Activated CD8-positive, alpha-beta T cell treated with anti-CD3 and anti-CD28 coated beads for 36 hours (primary cell): Measurements from ENCODE around the gene HNRNPLL. TPM values are rescaled to one million over a fixed set of nuclear protein-coding genes. Genes with fewer than 3 reads are reported as not detected.
A peak's percentile ranks its signal among the peaks of the same experiment; 100 is the strongest.

Experiments used
- ATAC-seq: fragments of 200-7000 bp; cut with Tn5 transposase; one replicate; pipeline ENCODE4 v1.10.0; 2021; ENCODE audit warnings: mild to moderate bottlenecking, moderate library complexity
- CTCF ChIA-PET: fragments of 350-600 bp; sonication (Branson Sonifier 250); formaldehyde crosslinking; loops from one replicate; lab custom pipeline; 2021; ENCODE audit warnings: antibody characterized with exemption; lab: Charles Lee
- POLR2A ChIA-PET: fragments of 350-600 bp; sonication (Branson Sonifier 250); formaldehyde crosslinking; loops from one replicate; lab custom pipeline; 2021; ENCODE audit warnings: antibody characterized with exemption; lab: Charles Lee
- DNase-seq: peaks from one replicate; pipeline ENCODE4 v3.0.0-alpha.2; 2020
- H3K27ac Mint-ChIP-seq: one replicate; pipeline ENCODE4 v1.8.0; 2021; ENCODE audit warnings: mild to moderate bottlenecking, mixed read lengths
- H3K27me3 Mint-ChIP-seq: one replicate; pipeline ENCODE4 v1.8.0; 2021; ENCODE audit warnings: mixed read lengths
- H3K36me3 Mint-ChIP-seq: one replicate; pipeline ENCODE4 v1.8.0; 2021; ENCODE audit warnings: low read depth, mixed read lengths
- H3K4me1 Mint-ChIP-seq: one replicate; pipeline ENCODE4 v1.8.0; 2021; ENCODE audit warnings: low read depth, mixed read lengths
- H3K4me3 Mint-ChIP-seq: one replicate; pipeline ENCODE4 v1.8.0; 2021; ENCODE audit warnings: mild to moderate bottlenecking, moderate library complexity, mixed read lengths
- H3K9me3 Mint-ChIP-seq: one replicate; pipeline ENCODE4 v1.8.0; 2021; ENCODE audit warnings: mixed read lengths
- CTCF ChIP-seq: fragments of 200-600 bp; IDR thresholded peaks from one replicate; pipeline ENCODE4 v1.8.0; 2022; ENCODE audit warnings: antibody characterized with exemption, mild to moderate bottlenecking
- intact Hi-C: fragments of 100-400 bp; cut with micrococcal nuclease; formaldehyde crosslinking; loops from one replicate; pipeline ENCODE4 v1.10.0; 2022
- total RNA-seq, 2 experiments: library from RNA; stranded (reverse); gene quantifications; one replicate each; pipeline ENCODE4 v1.2.3, GENCODE V29; 2021

HNRNPLL gene
- total RNA-seq, 2 experiments from 2014 or later = 54.9 to 55.3 TPM

DNA sequence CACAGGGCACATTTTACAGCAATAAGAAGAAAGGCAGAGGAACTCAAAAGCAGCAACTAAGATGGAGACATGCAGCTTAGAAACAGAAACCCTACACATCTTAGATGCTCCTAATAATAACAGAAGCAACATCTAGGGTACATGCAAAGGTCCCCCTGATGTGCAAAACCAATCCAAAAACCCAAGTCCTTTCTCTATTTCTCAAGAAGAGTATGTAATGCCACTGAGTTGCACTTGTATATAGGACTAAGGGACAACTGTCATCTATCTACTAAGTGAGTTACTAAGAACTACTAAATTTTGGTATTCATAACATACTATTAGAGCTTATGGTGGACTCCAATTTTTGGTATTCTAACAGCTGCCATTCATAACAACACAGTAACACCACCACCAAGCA is 28.4 kb downstream of the HNRNPLL start:
- no peak overlapping the region for H3K4me3 Mint-ChIP-seq
- H3K4me1 Mint-ChIP-seq = peaks cover 24% of the 10 kb centered on the region
- no peaks in the 10 kb centered on the region for H3K27me3 Mint-ChIP-seq
- intact Hi-C loops = no loop called here
- no peaks in the 10 kb centered on the region for H3K9me3 Mint-ChIP-seq
- H3K27ac Mint-ChIP-seq = peak overlapping the region; percentile 12
- ATAC-seq = no peak
- TF ChIP-seq CTCF = no peak
- peaks cover 26% of the 10 kb centered on the region for H3K36me3 Mint-ChIP-seq
- no peak for DNase-seq
- ChIA-PET POLR2A (interaction anchor here (2.9 kb wide), 1 partner anchor 177 kb away, joined by 10 read pairs; the partner anchor contains the start of gene SRSF7), CTCF (interaction anchor here (1.0 to 4.9 kb wide), 5 partner anchors 7 to 169 kb away, joined by 3 to 22 read pairs (median 4); no protein-coding TSS in a partner anchor)

GRCh38 chr2:38572167-38572566 is 30.6 kb downstream of the HNRNPLL start:
- H3K36me3 Mint-ChIP-seq = peaks cover 22% of the 10 kb centered on the region
- peak; percentile 76 for DNase-seq
- intact Hi-C loops = no loop called here
- no peaks in the 10 kb centered on the region for H3K9me3 Mint-ChIP-seq
- H3K27ac Mint-ChIP-seq = peak overlapping the region; percentile 73
- peaks cover 17% of the 10 kb centered on the region for H3K4me1 Mint-ChIP-seq
- ChIA-PET POLR2A (interaction anchor here (1.5 kb wide), 1 partner anchor 178 kb away, joined by 7 read pairs; no protein-coding TSS in a partner anchor), CTCF (interaction anchor here (1.1 to 2.6 kb wide), 6 partner anchors 8 to 169 kb away, joined by 3 to 9 read pairs (median 6); no protein-coding TSS in a partner anchor)
- TF ChIP-seq CTCF = no peak
- no peak overlapping the region for H3K4me3 Mint-ChIP-seq
- peak; percentile 45 for ATAC-seq
- H3K27me3 Mint-ChIP-seq = no peaks in the 10 kb centered on the region

DNA sequence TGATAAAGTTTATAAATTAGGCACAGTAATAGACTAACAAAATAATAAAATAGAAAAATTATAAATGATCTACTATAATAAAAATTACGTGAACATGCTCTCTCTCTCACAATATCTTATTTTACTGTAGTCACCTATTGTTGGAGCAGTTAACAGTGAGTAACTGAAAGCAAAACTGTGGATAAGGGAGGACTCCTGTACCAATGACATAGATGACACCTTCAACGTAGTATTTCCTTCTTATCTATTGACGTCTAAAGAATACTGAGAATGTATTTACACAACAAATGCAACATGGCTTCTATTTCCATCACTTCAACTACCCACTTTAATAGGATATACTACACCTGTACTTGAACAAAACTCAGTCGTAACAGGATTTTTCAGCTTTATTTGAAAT is 31.5 kb downstream of the HNRNPLL start:
- intact Hi-C loops = no loop called here
- Mint-ChIP-seq H3K36me3 (peaks cover 25% of the 10 kb centered on the region), H3K27me3 (no peaks in the 10 kb centered on the region), H3K9me3 (no peaks in the 10 kb centered on the region), H3K4me3 (no peak overlapping the region), H3K4me1 (peaks cover 16% of the 10 kb centered on the region), H3K27ac (no peak overlapping the region)
- POLR2A ChIA-PET = interaction anchor here (0.7 kb wide), 1 partner anchor 191 kb away, joined by 3 read pairs; no protein-coding TSS in a partner anchor
- no peak for DNase-seq
- ATAC-seq = peak; percentile 42
- CTCF ChIA-PET = interaction anchor here (1.1 to 2.0 kb wide), 4 partner anchors 9 to 170 kb away, joined by 3 to 9 read pairs (median 6); no protein-coding TSS in a partner anchor
- no peak for TF ChIP-seq CTCF

GRCh38 chr2:38568724-38569436 is 33.8 kb downstream of the HNRNPLL start:
- POLR2A ChIA-PET = interaction anchor here (1.2 kb wide), 1 partner anchor 165 kb away, joined by 4 read pairs; no protein-coding TSS in a partner anchor

More at GRCh38 chr2:38568724-38569436, 33.8 kb downstream of the HNRNPLL start:
- TF ChIP-seq CTCF = no peak
- Mint-ChIP-seq H3K27ac (no peak overlapping the region), H3K4me1 (peaks cover 10% of the 10 kb centered on the region), H3K27me3 (no peaks in the 10 kb centered on the region), H3K9me3 (no peaks in the 10 kb centered on the region), H3K4me3 (no peak overlapping the region), H3K36me3 (peaks cover 28% of the 10 kb centered on the region)
- DNase-seq = no peak
- intact Hi-C loops = no loop called here
- CTCF ChIA-PET = interaction anchor here (0.8 to 3.2 kb wide), 5 partner anchors 11 to 61 kb away, joined by 4 to 18 read pairs (median 6); no protein-coding TSS in a partner anchor
- ATAC-seq = no peak
